Skeletal muscle tissue (tissue), 4 donors: ENCODE results near the gene PXN. TPM values are rescaled to one million over a fixed set of nuclear protein-coding genes. Genes with fewer than 3 reads are reported as not detected.

Experiments
- H3K27ac ChIP-seq: one replicate; pipeline ENCODE4 v1.7.0; 2013; ENCODE audit warnings: mild to moderate bottlenecking, low read depth, low read length, inconsistent platforms
- H3K27me3 ChIP-seq, 3 donors: one replicate each; pipeline ENCODE4 v1.7.0; 2013; ENCODE audit warnings: low read length in 3 of 3; ENCODE audit not compliant: control insufficient read depth in 3 of 3, insufficient read depth in 3 of 3
- H3K36me3 ChIP-seq, 3 donors: one replicate each; pipeline ENCODE4 v1.7.0; 2013; ENCODE audit warnings: low read length in 3 of 3; ENCODE audit not compliant: control insufficient read depth in 3 of 3, insufficient read depth in 3 of 3
- H3K4me1 ChIP-seq, 3 donors: one replicate each; pipeline ENCODE4 v1.7.0; 2013; ENCODE audit warnings: low read length in 3 of 3, mild to moderate bottlenecking in 3 of 3; ENCODE audit not compliant: control insufficient read depth in 3 of 3, insufficient read depth in 3 of 3
- H3K4me3 ChIP-seq, 3 donors: one replicate each; pipeline ENCODE4 v1.7.0; 2013; ENCODE audit warnings: low read length in 3 of 3
- H3K9ac ChIP-seq, 3 donors: one replicate each; pipeline ENCODE4 v1.7.0; 2013; ENCODE audit warnings: low read length in 3 of 3, mild to moderate bottlenecking in 3 of 3, moderate library complexity in 2 of 3, low read depth in 1 of 3
- H3K9me3 ChIP-seq, 3 donors: one replicate each; pipeline ENCODE4 v1.7.0; 2013; ENCODE audit warnings: low read length in 3 of 3; ENCODE audit not compliant: control insufficient read depth in 3 of 3
- total RNA-seq: library from RNA; depleted of rRNA; stranded (reverse); fragments of >200 nt; gene quantifications from one replicate; pipeline ENCODE4 v1.2.3, GENCODE V29; 2014
- donor health status: Osteomylitis.

The PXN gene
- total RNA-seq, 1 donor from 2014 or later: 20.9 TPM

DNA sequence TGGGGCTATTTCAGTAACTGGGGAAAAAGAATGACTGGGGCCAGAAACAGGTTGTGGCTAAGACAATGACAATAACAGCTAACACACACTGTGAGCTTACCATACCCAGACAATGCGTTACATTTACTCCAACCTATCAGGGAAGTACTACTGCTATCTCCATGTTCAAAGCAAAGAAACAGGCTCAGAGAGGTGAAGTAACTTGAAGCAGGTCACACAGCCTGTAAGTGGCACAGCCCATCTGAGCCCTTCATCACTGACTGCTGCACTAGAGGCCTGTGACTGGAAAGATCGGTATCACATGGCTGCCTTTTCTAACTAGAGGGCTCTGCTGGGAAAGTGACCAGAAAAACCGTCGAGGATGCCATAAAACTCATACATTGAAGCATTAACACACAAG lies 78.9 kb downstream of the PXN start:
- Histone ChIP-seq H3K9me3 (no peaks in the 10 kb centered on the region), H3K27me3 (no peaks in the 10 kb centered on the region), H3K4me1 (peaks cover 22 to 25% (median 22%) of the 10 kb centered on the region in 3 donors), H3K36me3 (peaks cover 38 to 63% (median 59%) of the 10 kb centered on the region in 3 donors), H3K4me3 (no peak overlapping the region), H3K9ac (no peak overlapping the region), H3K27ac (no peak overlapping the region)

DNA sequence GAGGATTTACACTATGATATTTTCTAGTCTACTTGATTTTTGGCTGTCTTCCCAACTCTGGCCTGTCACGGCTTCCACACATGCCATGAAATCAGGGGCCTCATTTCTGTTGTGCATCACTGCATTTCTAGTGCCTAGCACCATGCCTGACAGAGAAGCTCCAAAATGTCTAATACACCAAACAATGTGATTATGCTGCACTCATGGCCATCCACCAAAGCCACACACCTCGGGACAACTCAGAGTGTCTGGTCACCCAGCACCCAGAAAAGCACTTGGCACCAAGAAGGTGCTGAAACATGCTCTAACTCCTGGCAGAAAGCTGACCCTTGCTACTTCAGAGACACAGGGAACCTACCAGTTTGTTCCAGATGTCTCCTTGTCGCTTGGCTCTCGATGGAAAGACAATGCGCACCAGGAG lies 82.3 kb downstream of the PXN start:
- Histone ChIP-seq H3K9me3 (no peaks in the 10 kb centered on the region), H3K4me1 (peaks cover 22 to 25% (median 22%) of the 10 kb centered on the region in 3 donors), H3K27me3 (no peaks in the 10 kb centered on the region), H3K27ac (no peak overlapping the region), H3K9ac (no peak overlapping the region), H3K4me3 (no peak overlapping the region), H3K36me3 (peaks cover 42 to 55% (median 55%) of the 10 kb centered on the region in 3 donors)

DNA sequence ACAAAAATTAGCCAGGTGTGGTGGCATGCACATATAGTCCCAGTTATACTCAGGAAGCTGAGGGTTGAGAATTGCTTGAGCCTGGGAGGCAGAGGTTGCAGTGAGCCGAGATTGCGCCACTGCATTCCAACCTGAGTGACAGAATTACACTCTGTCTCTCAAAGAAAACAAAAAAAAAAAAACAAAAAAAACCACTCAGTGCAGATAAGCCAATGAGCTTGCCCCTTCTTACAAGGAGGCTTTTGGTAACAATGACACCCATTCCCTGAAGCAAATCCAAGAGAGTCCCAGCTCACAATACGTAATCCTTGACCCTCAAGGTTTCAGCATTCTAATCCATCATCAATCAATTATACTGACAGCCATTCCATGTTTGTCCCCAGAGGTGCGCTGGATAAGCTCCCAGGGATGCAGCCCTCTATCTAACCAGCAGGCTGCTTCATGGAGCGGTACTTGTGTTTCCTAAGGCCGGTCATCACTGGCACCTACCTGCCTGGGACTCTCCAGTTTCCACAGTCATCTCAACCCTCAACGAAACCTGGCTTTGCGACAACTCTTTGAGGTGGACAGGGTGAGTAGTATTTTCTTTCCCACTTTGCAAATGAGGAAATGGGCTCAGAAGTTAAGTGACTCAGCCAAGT lies 83.4 kb downstream of the PXN start:
- H3K9me3 ChIP-seq: no peaks in the 10 kb centered on the region
- H3K27ac ChIP-seq: no peak overlapping the region
- H3K9ac ChIP-seq: no peak overlapping the region
- H3K4me1 ChIP-seq: peaks cover 22 to 25% (median 22%) of the 10 kb centered on the region in 3 donors
- H3K4me3 ChIP-seq: no peak overlapping the region
- no peaks in the 10 kb centered on the region for H3K27me3 ChIP-seq
- peaks cover 51 to 65% (median 60%) of the 10 kb centered on the region in 3 donors for H3K36me3 ChIP-seq

DNA sequence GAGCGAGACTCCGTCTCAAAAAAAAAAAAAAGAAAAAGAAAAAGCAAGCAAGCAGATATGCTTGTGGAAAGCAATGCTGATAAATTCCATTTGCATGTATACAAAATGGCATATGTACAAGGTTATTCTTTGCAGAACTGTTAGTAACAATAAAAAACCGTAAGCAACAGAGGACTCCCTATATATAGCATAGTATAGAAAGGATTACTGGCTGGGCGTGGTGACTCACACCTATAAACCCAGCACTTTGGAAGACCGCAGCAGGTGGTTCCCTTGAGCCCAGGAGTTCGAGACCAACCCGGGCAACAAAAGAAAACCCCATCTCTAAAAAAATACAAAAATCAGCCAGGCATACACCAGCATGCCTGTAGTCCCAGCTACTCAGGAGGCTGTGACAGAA lies 84.6 kb downstream of the PXN start:
- H3K36me3 ChIP-seq: peaks cover 52 to 66% (median 61%) of the 10 kb centered on the region in 3 donors
- H3K27me3 ChIP-seq: no peaks in the 10 kb centered on the region
- no peak overlapping the region for H3K9ac ChIP-seq
- no peak overlapping the region for H3K4me3 ChIP-seq
- H3K4me1 ChIP-seq: peaks cover 22 to 25% (median 22%) of the 10 kb centered on the region in 3 donors
- H3K27ac ChIP-seq: no peak overlapping the region
- no peaks in the 10 kb centered on the region for H3K9me3 ChIP-seq

DNA sequence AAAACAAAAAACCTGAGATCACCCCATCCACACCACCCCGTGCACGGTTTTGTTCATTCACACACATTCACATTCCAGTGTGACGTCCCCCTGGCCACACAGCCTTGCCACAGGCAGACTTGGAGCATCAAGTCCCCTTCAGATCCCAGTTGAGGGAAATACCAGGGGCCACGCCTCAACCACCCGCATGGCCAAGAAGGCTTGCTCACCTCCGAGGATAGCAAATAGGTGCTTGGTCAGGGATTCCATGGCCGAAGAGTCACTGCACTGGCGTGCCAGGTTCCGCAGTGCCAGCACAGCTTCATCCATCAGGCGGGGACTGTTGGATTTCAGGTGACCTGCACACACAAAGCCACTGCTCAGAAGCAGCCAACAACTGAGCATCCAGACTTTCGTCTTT lies 90.0 kb downstream of the PXN start:
- Histone ChIP-seq H3K27ac (no peak overlapping the region), H3K27me3 (no peaks in the 10 kb centered on the region), H3K9ac (no peak overlapping the region), H3K36me3 (peaks cover 67 to 78% (median 71%) of the 10 kb centered on the region in 3 donors), H3K9me3 (no peaks in the 10 kb centered on the region), H3K4me1 (no peaks in the 10 kb centered on the region), H3K4me3 (no peak overlapping the region)

DNA sequence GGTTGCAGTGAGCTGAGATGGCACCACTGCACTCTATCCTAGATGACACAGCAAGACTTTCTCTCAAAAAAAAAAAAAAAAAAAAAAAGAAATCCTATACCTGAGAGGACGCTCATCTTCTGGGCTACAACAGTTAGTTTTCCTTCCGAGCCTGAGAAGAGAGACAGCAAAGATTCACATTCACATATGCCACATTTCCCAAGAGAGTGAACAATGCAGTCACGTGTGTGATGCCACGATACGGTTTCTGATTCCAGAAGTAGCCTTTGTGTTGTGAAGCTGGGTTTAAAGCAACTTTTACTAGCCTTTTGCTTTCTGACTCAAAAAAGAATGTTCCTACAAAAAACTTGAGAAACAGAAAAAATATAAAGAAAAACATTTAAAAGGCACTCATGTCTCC lies 90.5 kb downstream of the PXN start:
- Histone ChIP-seq H3K9me3 (no peaks in the 10 kb centered on the region), H3K27ac (no peak overlapping the region), H3K27me3 (no peaks in the 10 kb centered on the region), H3K9ac (no peak overlapping the region), H3K36me3 (peaks cover 70 to 83% (median 76%) of the 10 kb centered on the region in 3 donors), H3K4me3 (no peak overlapping the region), H3K4me1 (no peaks in the 10 kb centered on the region)

DNA sequence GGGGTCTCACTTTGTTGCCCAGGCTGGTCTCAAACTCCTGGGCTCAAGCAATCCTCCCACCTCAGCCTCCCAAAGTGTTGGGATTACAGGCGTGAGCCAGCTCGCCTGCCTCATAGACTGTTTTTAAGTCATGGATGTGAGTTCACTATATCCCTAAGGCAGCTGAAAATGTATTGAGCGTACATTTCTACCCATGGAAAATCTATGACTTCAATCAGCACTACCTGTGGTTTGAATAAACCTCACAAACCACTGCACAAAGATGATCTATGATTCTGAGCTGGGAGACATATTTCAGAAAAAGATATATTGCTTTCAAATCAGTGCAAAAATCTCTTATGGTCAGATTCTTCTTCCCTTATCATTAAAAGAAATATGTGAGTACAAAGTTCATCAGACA lies 93.5 kb downstream of the PXN start:
- H3K9me3 ChIP-seq: no peaks in the 10 kb centered on the region

DNA sequence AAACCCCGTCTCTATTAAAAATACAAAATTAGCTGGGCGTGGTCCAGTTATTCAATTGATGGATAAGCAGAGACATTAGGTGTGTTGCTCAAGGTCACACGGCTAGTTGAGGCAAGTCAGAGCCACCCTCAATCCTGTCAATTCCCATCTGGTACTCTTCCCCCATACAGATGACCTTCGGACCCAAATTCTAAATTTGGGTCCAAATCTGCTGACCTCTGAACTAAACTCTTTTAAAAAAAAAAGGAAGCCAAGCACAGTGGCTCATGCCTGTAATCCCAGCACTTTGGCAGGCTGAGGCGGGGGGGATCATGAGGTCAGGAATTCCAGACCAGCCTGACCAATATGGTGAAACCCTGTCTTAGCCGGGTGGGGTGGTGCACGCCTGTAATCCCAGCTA lies 94.9 kb downstream of the PXN start:
- H3K4me1 ChIP-seq: no peaks in the 10 kb centered on the region
- no peak overlapping the region for H3K4me3 ChIP-seq
- no peaks in the 10 kb centered on the region for H3K27me3 ChIP-seq
- H3K9me3 ChIP-seq: no peaks in the 10 kb centered on the region
- no peak overlapping the region for H3K27ac ChIP-seq
- peaks cover 60 to 68% (median 66%) of the 10 kb centered on the region in 3 donors for H3K36me3 ChIP-seq
- H3K9ac ChIP-seq: no peak overlapping the region

More for the DNA sequence above, 93.5 kb downstream of the PXN start:
- Histone ChIP-seq H3K36me3 (peaks cover 71 to 81% (median 78%) of the 10 kb centered on the region in 3 donors), H3K27ac (no peak overlapping the region), H3K4me1 (no peaks in the 10 kb centered on the region), H3K9ac (no peak overlapping the region), H3K27me3 (no peaks in the 10 kb centered on the region), H3K4me3 (no peak overlapping the region)

DNA sequence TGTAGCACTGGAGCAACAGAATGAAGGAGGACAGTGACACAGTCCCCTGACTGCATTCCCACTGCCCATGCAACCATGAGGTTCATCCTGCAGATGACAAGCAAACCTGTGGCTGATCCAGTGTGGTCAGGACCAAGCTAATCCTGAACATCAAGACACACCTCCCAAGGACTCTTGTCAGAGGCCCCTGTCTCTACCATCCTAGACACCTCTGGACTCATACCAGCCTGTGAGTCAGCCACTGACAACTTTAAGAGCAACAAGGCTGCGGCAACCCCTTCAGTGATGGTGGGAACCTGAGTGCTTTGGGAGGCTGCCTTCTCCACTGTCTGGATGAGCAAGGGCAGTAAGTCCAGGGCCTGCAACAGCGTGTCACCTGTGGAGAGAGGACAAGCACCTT lies 95.6 kb downstream of the PXN start:
- Histone ChIP-seq H3K36me3 (peaks cover 53 to 61% (median 60%) of the 10 kb centered on the region in 3 donors), H3K9me3 (no peaks in the 10 kb centered on the region), H3K4me3 (no peak overlapping the region), H3K9ac (no peak overlapping the region), H3K27ac (no peak overlapping the region), H3K27me3 (no peaks in the 10 kb centered on the region), H3K4me1 (no peaks in the 10 kb centered on the region)

DNA sequence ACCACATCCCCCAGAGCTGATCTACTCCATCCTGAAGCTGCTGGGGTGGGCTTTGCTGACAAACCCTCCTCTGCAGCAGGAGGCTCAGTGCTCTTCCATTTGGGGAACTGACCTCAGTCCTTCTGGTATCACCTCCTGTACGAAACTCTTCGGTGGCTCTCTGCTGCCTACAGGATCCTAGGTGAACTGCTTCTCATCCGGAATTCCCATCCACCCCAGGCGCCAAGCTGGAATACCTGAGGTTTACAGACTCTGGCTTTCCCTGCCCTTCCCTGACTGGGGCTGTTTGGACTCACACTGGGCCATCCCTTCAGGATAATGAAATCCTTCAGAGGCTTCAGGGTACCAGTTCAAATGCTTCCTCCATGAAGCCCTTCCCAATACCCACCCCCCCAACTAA lies 97.2 kb downstream of the PXN start:
- Histone ChIP-seq H3K9ac (no peak overlapping the region), H3K27ac (no peak overlapping the region), H3K36me3 (peaks cover 45 to 62% (median 54%) of the 10 kb centered on the region in 3 donors), H3K9me3 (no peaks in the 10 kb centered on the region), H3K4me3 (no peak overlapping the region), H3K27me3 (no peaks in the 10 kb centered on the region), H3K4me1 (peaks cover 0 to 5% (median 0%) of the 10 kb centered on the region in 3 donors)
